Measurements from ENCODE around the gene MGST3.
"Not testable (repeated sequence)": the region's sequence is repeated elsewhere in the genome, so short reads cannot be mapped to it uniquely, and the experiment has no call there.

The MGST3 gene

DNA sequence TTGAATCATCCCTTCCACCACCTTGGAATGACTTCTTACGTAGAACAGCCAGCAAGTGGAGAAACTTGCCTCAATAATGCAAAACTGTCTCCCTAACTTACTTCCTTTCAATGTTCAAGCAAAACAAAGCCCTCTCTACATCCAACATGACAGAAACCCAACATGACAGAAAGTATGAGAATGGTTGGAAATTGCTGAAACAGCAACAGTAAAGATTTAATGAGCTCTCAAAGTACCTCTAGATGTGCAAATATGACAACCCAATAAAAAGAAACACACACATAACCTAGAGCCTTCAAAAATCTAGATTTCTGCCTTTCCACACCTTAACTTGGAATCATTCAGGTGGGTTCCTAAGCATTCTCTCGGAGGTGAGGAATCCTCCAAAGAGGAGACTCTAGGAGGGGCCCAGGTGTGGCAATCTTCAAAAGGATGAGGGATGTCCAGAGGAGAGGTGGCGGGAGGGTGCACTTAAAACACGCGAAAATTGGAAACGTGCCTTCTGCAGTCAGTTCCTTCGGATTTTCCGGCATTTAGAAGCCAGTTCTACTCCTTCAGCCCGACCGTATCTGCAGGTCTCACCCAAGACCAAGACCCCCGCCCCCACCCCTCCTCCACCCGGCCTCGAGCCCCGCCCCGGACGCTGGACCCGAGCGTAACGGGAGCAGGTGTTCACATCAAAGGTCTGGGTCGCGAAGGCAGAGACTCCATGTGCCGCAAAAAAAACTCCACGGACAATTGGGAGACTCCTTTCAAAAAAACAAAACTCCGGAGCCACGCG is 996 bp upstream of the MGST3 start:
- DNase-seq = no peak

- peak; percentile 20 for DNase-seq
These were observed 513 bp downstream of the MGST3 start for GRCh38 chr1:165631342-165632151.

GRCh38 chr1:165632152-165632469 is 1.1 kb downstream of the MGST3 start:
- no peak for DNase-seq

DNA sequence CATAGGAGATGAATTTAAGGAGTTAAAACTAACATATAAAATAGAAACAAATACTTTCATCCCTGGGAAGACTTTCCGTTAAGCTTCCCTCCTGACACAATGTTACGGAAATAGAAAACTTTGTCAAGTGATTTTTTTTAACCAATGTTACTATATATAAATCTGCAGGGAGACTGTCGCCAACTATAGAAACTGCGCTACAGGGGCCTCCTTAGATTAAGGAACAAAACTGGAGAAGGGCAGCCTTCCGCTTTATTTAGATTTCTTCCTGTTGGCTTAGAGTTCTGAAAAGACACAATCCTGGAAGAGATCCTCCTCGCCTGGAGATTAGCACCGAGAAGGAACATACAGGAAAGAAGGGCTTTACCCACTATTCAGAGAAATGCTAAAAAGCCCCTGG is 1.5 kb downstream of the MGST3 start:
- DNase-seq = no peak

DNA sequence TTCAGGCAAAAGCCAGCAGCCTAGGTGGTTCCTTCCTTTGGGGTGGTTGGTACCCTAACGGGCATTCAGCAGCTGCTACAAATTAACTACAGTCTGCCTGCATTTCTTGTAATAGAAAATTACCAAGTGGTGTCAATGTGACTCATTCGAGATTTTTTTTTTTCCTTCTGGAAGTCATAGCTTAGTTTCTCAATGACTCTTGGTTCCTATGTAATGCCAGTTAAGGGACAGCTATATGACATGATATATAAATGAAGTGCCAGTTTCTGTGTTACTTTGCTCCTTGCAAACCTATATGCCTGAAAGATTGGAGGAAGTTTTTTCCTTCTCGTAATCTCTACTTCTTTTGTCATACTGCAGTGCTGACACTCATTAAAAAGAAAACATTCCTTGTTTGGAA is 2.6 kb downstream of the MGST3 start:
- no peak for DNase-seq

- DNase-seq = no peak
These were observed 3.3 kb downstream of the MGST3 start for GRCh38 chr1:165634154-165634921.

GRCh38 chr1:165635329-165635728 is 4.3 kb downstream of the MGST3 start:
- no peak for DNase-seq

- no peak for DNase-seq
These were observed 4.8 kb downstream of the MGST3 start for GRCh38 chr1:165635823-165636222.

GRCh38 chr1:165637427-165637826 is 6.4 kb downstream of the MGST3 start:
- no peak for DNase-seq

GRCh38 chr1:165638211-165638610 is 7.2 kb downstream of the MGST3 start:
- DNase-seq = not testable (repeated sequence)

DNA sequence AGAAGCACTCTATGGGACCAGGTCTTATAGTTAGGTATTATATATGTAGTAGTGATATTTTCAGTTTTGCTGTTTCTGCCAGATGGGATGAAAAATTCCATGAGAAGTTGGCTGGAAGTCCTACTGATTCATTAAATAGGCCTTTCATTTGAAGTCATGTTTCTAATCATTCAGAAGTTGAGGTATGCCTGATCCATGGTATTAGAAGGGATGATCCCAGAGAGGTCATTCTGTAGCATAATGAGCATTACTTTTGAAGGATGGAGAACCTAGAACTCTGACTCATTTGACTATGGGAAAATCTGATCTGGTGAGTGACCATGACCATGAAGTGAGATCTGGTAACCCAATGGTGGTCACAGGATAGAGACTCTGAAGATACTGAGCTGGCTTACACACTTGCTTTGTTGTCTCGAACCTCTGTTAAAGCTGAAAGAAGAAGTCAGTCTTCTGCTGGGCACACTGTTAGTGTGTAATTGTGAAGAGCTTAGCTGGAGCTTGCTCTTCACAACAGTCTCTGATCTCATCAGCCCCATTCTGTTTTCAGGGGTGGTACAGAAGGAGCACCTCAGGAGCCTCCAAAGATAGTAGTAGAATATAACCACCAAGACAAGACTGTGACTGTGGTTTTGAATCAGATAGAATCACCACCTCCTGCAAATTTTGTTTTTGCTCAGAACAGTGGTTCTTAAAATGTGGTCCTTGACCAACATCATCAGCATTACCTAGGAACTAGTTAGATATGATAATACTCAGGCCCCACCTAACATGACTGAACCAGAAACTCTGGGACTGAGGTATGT is 9.0 kb downstream of the MGST3 start:
- no peak for DNase-seq

DNA sequence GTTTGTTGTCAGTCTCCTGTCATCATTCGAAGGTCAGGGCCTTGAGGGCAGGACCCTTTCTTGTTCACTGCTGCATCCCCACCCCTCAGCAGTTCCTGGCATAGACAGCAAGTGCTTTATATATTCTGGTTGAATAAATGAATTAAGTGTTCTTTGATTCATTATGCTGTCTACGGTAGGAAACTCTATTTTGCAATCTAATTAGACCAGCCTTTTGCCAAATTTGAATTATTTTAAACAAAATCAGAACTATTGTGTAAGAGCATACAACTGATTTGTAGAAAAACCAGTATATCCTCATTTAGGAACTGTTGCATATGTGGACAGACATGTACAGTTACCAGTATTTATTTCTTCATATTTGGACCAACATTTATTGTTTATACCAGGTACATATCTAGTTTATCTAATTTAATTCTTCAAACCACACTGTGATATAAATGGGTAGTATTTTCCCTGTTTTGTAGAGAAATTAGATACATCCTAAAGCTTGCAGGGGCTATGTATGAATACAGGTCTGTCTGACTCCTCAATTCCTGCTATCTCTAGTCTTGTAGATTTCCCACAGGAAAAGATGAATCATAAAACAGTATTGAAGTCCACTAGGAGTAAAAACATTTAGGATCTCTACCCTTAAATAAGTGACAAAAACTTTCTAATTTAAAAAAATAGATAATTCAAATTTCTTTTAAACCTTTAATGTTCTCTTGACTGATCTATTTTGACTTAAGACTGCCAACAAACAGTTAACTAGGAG is 10.4 kb downstream of the MGST3 start:
- no peak for DNase-seq

GRCh38 chr1:165644064-165644735 is 13.2 kb downstream of the MGST3 start:
- DNase-seq = no peak

GRCh38 chr1:165645654-165646366 is 14.8 kb downstream of the MGST3 start:
- DNase-seq = peak; percentile 5

GRCh38 chr1:165647517-165647916 is 16.5 kb downstream of the MGST3 start:
- no peak for DNase-seq

GRCh38 chr1:165647970-165648369 is 16.9 kb downstream of the MGST3 start:
- no peak for DNase-seq

- DNase-seq = no peak
These were observed 18.0 kb downstream of the MGST3 start for GRCh38 chr1:165648919-165649572.

DNA sequence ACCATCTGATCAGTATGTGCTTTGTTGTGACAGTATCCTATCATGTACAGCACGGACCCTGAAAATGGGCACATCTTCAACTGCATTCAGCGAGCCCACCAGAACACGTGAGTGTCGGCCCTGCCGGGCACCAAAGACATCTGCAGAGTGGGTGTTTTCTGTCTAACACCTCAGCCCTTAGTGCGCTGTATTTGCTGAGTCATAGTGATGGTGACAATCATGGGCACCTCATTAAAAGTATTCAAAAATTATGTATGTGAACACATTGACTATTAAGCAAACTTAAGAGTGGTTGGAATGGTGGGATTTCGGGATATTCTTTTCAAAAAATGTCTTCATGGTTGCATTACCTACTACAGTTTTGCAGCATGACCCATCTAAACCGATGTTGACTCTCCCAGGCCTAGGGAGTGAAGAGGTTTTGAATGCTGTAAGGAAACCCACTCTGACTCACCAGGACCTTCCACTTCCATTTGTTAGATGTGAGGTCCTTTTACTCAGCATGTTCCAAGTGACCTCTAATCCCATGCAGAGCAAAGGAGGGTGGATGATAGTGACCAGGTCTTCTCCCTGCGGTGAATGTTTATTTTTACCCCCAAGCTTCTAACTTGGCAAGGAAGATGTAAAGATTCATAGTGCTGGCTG is 20.1 kb downstream of the MGST3 start:
- no peak for DNase-seq

DNA sequence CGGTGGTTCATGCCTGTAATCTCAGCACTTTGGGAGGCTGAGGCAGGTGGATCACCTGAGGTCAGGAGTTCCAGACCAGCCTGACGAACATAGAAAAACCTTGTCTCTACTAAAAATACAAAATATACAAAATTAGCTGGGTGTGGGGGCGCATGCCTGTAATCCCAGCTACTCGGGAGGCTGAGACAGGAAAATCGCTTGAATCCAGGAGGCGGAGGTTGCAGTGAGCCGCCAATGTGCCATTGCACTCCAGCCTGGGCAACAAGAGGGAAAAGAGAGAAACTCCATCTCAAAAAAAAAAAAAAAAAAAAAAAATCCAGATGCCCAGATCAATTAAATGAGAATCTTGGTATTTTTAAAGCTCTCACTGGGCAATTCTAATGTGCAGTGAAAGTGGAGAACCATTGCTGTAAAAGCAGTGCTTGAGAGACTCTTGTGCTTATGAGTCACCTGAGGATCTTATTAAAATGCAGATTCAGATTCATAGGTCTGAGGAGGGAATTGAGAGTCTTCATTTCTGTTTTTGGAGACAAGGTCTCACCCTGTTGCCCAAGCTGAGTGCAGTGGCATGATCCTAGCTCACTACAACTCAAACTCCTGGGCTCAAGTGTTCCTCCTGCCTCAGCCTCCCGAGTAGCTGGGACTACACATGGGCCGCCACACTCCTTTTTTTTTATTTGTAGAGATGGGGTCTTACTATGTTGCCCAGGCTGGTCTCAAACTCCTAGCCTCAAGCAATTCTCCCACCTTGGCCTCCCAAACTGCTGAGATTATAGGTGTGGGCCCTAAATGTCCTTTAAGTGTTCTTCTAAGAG is 27.9 kb downstream of the MGST3 start:
- not testable (repeated sequence) for DNase-seq
